GM19395 (cell line): ENCODE measurements around the gene PURA.
A peak's percentile ranks its signal among the peaks of the same experiment; 100 is the strongest.

ENCODE experiments used
- ATAC-seq: cut with Tn5 transposase; IDR thresholded peaks from one replicate; pipeline ENCODE4 v1.9.1; 2021; ENCODE audit warnings: mild to moderate bottlenecking, moderate library complexity; ENCODE audit not compliant: unreplicated experiment

The PURA gene

GRCh38 chr5:140113699-140114263, at the start of gene PURA:
Gene PURA, plus strand, starts transcription at chr5:140114109. Its CDS starts 73 bp downstream, at chr5:140114182.
- peak; percentile 85 for ATAC-seq

GRCh38 chr5:140072812-140073211, 41.1 kb upstream of the PURA start:
- ATAC-seq: no peak

GRCh38 chr5:140073296-140073695, 40.6 kb upstream of the PURA start:
- ATAC-seq: no peak

GRCh38 chr5:140075371-140075770, 38.5 kb upstream of the PURA start:
- ATAC-seq: no peak

GRCh38 chr5:140076142-140076541, 37.8 kb upstream of the PURA start:
- no peak for ATAC-seq

GRCh38 chr5:140076788-140077187, 37.1 kb upstream of the PURA start:
- ATAC-seq: no peak

- no peak for ATAC-seq
These were observed 30.8 kb upstream of the PURA start for GRCh38 chr5:140083120-140083519.

- ATAC-seq: no peak
These were observed 30.3 kb upstream of the PURA start for GRCh38 chr5:140083650-140084049.

GRCh38 chr5:140084541-140084940, 29.4 kb upstream of the PURA start:
- ATAC-seq: no peak

- no peak for ATAC-seq
These were observed 23.7 kb upstream of the PURA start for GRCh38 chr5:140090251-140090650.

GRCh38 chr5:140093179-140093578, 20.7 kb upstream of the PURA start:
- no peak for ATAC-seq

GRCh38 chr5:140093866-140094265, 20.0 kb upstream of the PURA start:
- ATAC-seq: no peak

- ATAC-seq: no peak
These were observed 19.0 kb upstream of the PURA start for GRCh38 chr5:140094889-140095288.

GRCh38 chr5:140101179-140101578, 12.7 kb upstream of the PURA start:
- ATAC-seq: no peak

- ATAC-seq: no peak
These were observed 10.8 kb upstream of the PURA start for GRCh38 chr5:140103154-140103553.

- no peak for ATAC-seq
These were observed 9.8 kb upstream of the PURA start for GRCh38 chr5:140104100-140104499.

GRCh38 chr5:140106101-140106500, 7.8 kb upstream of the PURA start:
- ATAC-seq: no peak

GRCh38 chr5:140106805-140107311, 7.1 kb upstream of the PURA start:
- no peak for ATAC-seq

- ATAC-seq: peak; percentile 87
These were observed 6.4 kb upstream of the PURA start for GRCh38 chr5:140107312-140108092.

GRCh38 chr5:140108093-140109017, 5.6 kb upstream of the PURA start:
- ATAC-seq: peak; percentile 9

GRCh38 chr5:140109018-140109758, 4.7 kb upstream of the PURA start:
- ATAC-seq: no peak
